Neuronal stem cell (in vitro differentiated cells): ENCODE measurements around the gene MYLK4.

Experiments used
- DNase-seq: peaks from one replicate; pipeline ENCODE4 v3.0.0-alpha.2; 2013; ENCODE audit warnings: low spot score
- H2AFZ ChIP-seq: one replicate; pipeline ENCODE4 v1.6.1; 2013; ENCODE audit warnings: mild to moderate bottlenecking, low read length, inconsistent platforms
- H2AK5ac ChIP-seq: 2 replicates; pipeline ENCODE4 v1.6.1; 2013; ENCODE audit warnings: low read depth, mild to moderate bottlenecking, inconsistent platforms, low read length, moderate library complexity, mixed read lengths
- H2BK120ac ChIP-seq: 2 replicates; pipeline ENCODE4 v1.6.1; 2013; ENCODE audit warnings: low read depth, mild to moderate bottlenecking, inconsistent platforms, low read length, moderate library complexity, mixed read lengths
- H2BK12ac ChIP-seq: one replicate; pipeline ENCODE4 v1.6.1; 2013; ENCODE audit warnings: low read length, inconsistent platforms
- H2BK15ac ChIP-seq: 2 replicates; pipeline ENCODE4 v1.6.1; 2013; ENCODE audit warnings: mild to moderate bottlenecking, low read length, inconsistent platforms, mixed read lengths
- H2BK5ac ChIP-seq: one replicate; pipeline ENCODE4 v1.6.1; 2013; ENCODE audit warnings: inconsistent platforms, mild to moderate bottlenecking, low read length, moderate library complexity
- H3K14ac ChIP-seq: one replicate; pipeline ENCODE4 v1.6.1; 2013; ENCODE audit warnings: low read length, inconsistent platforms
- H3K18ac ChIP-seq: 2 replicates; pipeline ENCODE4 v1.6.1; 2013; ENCODE audit warnings: low read length, inconsistent platforms
- H3K23ac ChIP-seq: 2 replicates; pipeline ENCODE4 v1.6.1; 2013; ENCODE audit warnings: low read depth, mild to moderate bottlenecking, mixed read lengths, low read length, inconsistent platforms; ENCODE audit not compliant: poor library complexity
- H3K27ac ChIP-seq: replicated peaks from 3 replicates; pipeline ENCODE4 v1.5.1; 2013; ENCODE audit warnings: low read length, inconsistent platforms
- H3K27me3 ChIP-seq, 3 experiments: 2 replicates each; pipeline ENCODE4 v1.6.1; 2013; ENCODE audit warnings: low read length in 3 of 3, mild to moderate bottlenecking in 2 of 3, inconsistent platforms in 1 of 3, low read depth in 1 of 3, mixed read lengths in 1 of 3, moderate library complexity in 1 of 3; ENCODE audit not compliant: control insufficient read depth in 3 of 3, insufficient read depth in 3 of 3
- H3K36me3 ChIP-seq, 2 donors: replicated peaks in 1 of 2; 2 replicates each; pipeline ENCODE4 v1.6.1; 2013; ENCODE audit warnings: low read length in 2 of 2; ENCODE audit not compliant: control insufficient read depth in 2 of 2, insufficient read depth in 2 of 2
- H3K4ac ChIP-seq: 2 replicates; pipeline ENCODE4 v1.6.1; 2013; ENCODE audit warnings: inconsistent platforms, mild to moderate bottlenecking, low read length, moderate library complexity
- H3K4me1 ChIP-seq, 2 donors: 1 replicate in 1 of 2; 2 replicates in 1 of 2; pipeline ENCODE4 v1.6.1; 2013; ENCODE audit warnings: low read length in 2 of 2, low read depth in 1 of 2; ENCODE audit not compliant: control insufficient read depth in 2 of 2, insufficient read depth in 1 of 2
- H3K4me2 ChIP-seq: one replicate; pipeline ENCODE4 v1.6.1; 2013; ENCODE audit warnings: mild to moderate bottlenecking, low read length, inconsistent platforms; ENCODE audit not compliant: insufficient read depth, poor library complexity, severe bottlenecking
- H3K4me3 ChIP-seq, 2 donors: 2 replicates each; pipeline ENCODE4 v1.5.1; 2013; ENCODE audit warnings: low read length in 2 of 2, mild to moderate bottlenecking in 2 of 2, inconsistent platforms in 1 of 2, moderate library complexity in 1 of 2
- H3K79me1 ChIP-seq: one replicate; pipeline ENCODE4 v1.6.1; 2013; ENCODE audit warnings: low read depth, mild to moderate bottlenecking, inconsistent platforms, low read length, moderate library complexity
- H3K9ac ChIP-seq: one replicate; pipeline ENCODE4 v1.6.1; 2013; ENCODE audit warnings: mild to moderate bottlenecking, low read depth, low read length, inconsistent platforms; ENCODE audit not compliant: poor library complexity
- H3K9me3 ChIP-seq, 2 donors: replicated peaks in 1 of 2; 2 replicates each; pipeline versions ENCODE3 to v1.6.1; 2013; ENCODE audit warnings: low read length in 2 of 2, mild to moderate bottlenecking in 2 of 2, inconsistent platforms in 1 of 2, low read depth in 1 of 2, mixed read lengths in 1 of 2, moderate library complexity in 1 of 2; ENCODE audit not compliant: control insufficient read depth in 2 of 2, insufficient read depth in 1 of 2
- H4K8ac ChIP-seq: one replicate; pipeline ENCODE4 v1.6.1; 2013; ENCODE audit warnings: low read depth, mild to moderate bottlenecking, inconsistent platforms, low read length, moderate library complexity
- H4K91ac ChIP-seq: one replicate; pipeline ENCODE4 v1.6.1; 2013; ENCODE audit warnings: low read length, low read depth, mild to moderate bottlenecking, inconsistent platforms; ENCODE audit not compliant: poor library complexity
- WGBS, 2 donors: extraction: QIAGEN DNeasy Blood & Tissue Kit; methylation state at CpG; one replicate each; pipeline ENCODE4 v1.1.7; 2013; ENCODE audit warnings: missing lambda C conversion rate in 2 of 2, mixed read lengths in 1 of 2; ENCODE audit not compliant: insufficient read length in 2 of 2, insufficient replicate concordance in 1 of 2; ENCODE audit errors: extremely low coverage in 2 of 2; 5-methylcytosine and 5-hydroxymethylcytosine counted together

Gene MYLK4

DNA sequence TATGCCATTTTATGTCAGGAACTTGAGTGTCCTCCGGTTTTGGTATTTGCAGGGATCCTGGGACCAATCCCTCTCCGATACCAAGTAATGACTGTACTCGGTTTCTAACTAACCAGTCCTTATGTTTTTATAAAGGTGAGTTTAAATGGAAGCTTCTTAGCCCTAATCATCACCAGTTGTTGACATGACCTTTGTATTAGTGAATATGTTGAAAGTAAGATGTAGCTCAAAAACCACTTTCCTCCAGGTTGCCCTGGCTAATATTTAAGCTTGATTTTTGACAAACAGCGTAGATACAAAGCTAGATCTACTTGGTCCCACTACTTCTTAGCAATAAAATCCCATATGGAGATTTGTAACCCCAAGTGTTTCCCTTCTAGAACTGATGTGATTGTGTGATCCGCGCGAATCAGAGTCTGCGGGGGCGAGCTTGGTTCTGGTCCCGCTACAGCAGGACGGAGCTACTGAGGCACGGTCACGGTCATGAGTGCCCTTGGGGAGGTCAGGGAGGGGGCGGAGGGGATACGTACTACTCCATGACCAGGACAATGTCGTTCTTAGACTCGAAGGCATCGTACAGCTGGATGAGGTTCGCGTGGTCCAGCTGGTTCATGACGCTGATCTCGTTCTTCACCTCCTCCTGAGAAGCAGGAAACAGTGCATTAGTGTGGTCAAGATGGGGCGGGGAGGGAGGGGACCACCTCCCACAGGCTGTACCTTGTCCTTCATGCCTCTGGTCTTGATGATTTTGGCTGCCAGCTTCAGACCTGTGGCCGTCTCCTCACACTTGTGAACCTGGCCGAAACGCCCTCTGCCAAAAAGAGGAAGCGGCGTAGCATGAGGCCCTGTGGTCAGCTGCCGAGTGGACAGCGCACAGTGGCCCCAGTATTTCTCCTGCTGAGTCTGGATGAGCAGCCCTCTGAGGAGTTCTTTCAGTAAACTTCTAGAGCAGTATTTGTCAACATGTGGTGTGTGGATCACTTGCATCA lies 65.7 kb downstream of the MYLK4 start:
- Histone ChIP-seq H3K9ac (no peak overlapping the region), H3K14ac (no peak overlapping the region), H3K9me3 (no peaks in the 10 kb centered on the region), H2BK5ac (no peak overlapping the region), H4K8ac (no peak overlapping the region), H4K91ac (no peak overlapping the region), H2BK15ac (no peak overlapping the region), H3K18ac (no peak overlapping the region), H3K4me1 (peaks cover 0 to 2% of the 10 kb centered on the region in 2 donors), H2AK5ac (no peak overlapping the region), H2BK12ac (no peak overlapping the region), H3K27me3 (no peaks in the 10 kb centered on the region), H3K79me1 (no peaks in the 10 kb centered on the region), H3K4me2 (no peak overlapping the region), H2AFZ (no peak overlapping the region), H3K4me3 (no peak overlapping the region), H2BK120ac (no peak overlapping the region), H3K36me3 (no peaks in the 10 kb centered on the region), H3K27ac (no peak overlapping the region), H3K4ac (no peak overlapping the region), H3K23ac (no peak overlapping the region)
- no peak for DNase-seq
- no CpG with 5 or more reads among the region's 30 CpGs for WGBS, 2 donors

DNA sequence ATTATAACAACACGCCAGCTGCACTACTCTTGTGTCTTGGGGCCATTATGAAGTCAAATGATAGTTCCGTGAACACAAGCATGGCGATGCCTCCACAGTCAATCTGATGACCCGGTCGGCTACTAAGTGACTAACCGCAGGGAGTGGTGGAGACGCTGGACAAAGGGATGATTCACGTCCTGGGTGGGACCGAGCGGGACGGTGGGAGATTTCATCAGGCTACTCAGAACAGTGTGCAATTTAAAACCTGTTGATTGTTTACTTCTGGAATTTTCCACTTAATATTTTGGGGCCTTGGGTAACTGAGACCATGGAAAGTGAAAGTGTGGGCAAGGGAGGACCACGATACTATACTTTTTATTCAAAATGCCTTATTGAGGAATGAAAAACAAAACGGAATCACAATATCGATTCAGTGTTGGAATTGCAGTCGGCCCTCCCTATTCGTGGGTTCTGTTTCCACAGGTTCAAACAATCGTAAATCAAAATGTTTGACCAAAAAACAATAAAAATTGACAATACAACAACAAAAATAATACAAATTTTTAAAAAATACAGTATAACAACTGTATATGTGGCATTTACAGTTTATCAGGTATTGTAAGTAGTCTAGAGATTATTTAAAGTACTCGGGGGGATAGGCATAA lies 66.5 kb downstream of the MYLK4 start:
- Histone ChIP-seq H2AFZ (no peak overlapping the region), H3K14ac (no peak overlapping the region), H2BK12ac (no peak overlapping the region), H3K4me2 (no peak overlapping the region), H3K9ac (no peak overlapping the region), H2BK15ac (no peak overlapping the region), H3K4ac (no peak overlapping the region), H3K27me3 (no peaks in the 10 kb centered on the region), H2AK5ac (no peak overlapping the region), H3K9me3 (no peaks in the 10 kb centered on the region), H2BK5ac (no peak overlapping the region), H3K18ac (no peak overlapping the region), H3K27ac (no peak overlapping the region), H3K79me1 (no peaks in the 10 kb centered on the region), H4K8ac (no peak overlapping the region), H3K23ac (no peak overlapping the region), H3K4me3 (no peak overlapping the region), H3K4me1 (peaks cover 0 to 2% of the 10 kb centered on the region in 2 donors), H2BK120ac (no peak overlapping the region), H4K91ac (no peak overlapping the region), H3K36me3 (no peaks in the 10 kb centered on the region)
- no CpG with 5 or more reads among the region's 18 CpGs for WGBS, 2 donors
- DNase-seq = no peak

DNA sequence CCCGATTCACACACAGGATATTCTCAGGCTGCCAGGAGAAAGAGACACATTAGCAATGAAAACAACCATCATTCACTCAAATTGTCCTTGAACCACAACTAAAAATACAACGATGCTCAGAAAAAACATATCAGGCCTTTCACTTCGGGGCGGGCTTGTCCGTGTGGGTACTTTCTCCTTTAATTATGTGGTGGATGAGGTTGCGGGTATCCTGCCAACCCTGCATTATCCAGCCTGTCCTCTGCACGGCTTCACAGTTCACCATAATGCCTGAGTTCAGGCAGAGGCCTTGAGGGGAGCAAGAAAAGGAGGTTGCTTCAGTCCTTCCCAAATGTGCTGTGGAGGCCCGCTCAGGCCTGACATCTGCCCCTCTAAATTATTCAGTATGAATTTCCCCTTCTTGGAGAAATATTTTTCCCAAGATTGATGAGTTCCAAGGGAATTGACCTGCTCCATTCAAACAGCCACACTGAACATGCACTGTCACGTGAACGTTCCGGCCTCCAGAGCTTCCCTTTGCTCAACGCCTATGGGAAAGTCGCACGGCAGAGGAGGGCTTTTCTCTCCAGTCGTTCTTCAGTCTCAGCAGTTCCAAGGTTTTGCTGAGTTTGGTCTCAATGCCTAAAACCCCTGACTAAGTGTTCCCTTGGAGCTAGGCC lies 70.3 kb downstream of the MYLK4 start:
- Histone ChIP-seq H3K4me2 (no peak overlapping the region), H2BK15ac (no peak overlapping the region), H3K36me3 (no peaks in the 10 kb centered on the region), H2BK12ac (no peak overlapping the region), H2BK120ac (no peak overlapping the region), H3K4ac (no peak overlapping the region), H4K91ac (no peak overlapping the region), H3K18ac (no peak overlapping the region), H2AFZ (no peak overlapping the region), H3K27ac (no peak overlapping the region), H2AK5ac (no peak overlapping the region), H4K8ac (no peak overlapping the region), H3K79me1 (no peaks in the 10 kb centered on the region), H3K9me3 (no peaks in the 10 kb centered on the region), H3K27me3 (no peaks in the 10 kb centered on the region), H2BK5ac (no peak overlapping the region), H3K9ac (no peak overlapping the region), H3K4me1 (no peaks in the 10 kb centered on the region), H3K14ac (no peak overlapping the region), H3K4me3 (no peak overlapping the region), H3K23ac (no peak overlapping the region)
- no peak for DNase-seq
- WGBS, 2 donors = no CpG with 5 or more reads among the region's 15 CpGs
